HG02981 (cell line): ENCODE measurements around the gene TRIM38.
A peak's percentile ranks its signal among the peaks of the same experiment; 100 is the strongest.
"Not testable (repeated sequence)": the region's sequence is repeated elsewhere in the genome, so short reads cannot be mapped to it uniquely, and the experiment has no call there.

ENCODE experiments used
- ATAC-seq: cut with Tn5 transposase; IDR thresholded peaks from one replicate; pipeline ENCODE4 v1.9.1; 2021; ENCODE audit warnings: mild to moderate bottlenecking, moderate library complexity; ENCODE audit not compliant: unreplicated experiment

The TRIM38 gene

DNA sequence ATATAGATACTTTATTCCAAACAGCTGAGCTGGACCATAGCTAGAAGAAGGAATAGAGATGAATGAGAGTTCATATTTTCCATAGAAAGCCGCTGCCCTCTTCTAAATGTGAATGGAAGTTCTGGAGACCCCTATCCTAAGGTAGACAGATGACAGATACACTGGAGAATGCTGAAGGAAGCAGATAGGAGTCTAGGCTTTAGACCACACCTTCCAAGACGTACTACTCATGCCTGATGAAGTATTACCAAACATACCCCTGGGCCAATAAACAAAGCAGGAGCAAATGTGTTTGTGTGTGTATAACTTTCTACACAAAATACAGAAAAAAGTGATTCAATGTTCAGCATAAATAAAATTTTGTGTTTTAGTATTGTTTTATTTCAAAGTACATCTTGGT lies 23.0 kb upstream of the TRIM38 start:
- no peak for ATAC-seq

DNA sequence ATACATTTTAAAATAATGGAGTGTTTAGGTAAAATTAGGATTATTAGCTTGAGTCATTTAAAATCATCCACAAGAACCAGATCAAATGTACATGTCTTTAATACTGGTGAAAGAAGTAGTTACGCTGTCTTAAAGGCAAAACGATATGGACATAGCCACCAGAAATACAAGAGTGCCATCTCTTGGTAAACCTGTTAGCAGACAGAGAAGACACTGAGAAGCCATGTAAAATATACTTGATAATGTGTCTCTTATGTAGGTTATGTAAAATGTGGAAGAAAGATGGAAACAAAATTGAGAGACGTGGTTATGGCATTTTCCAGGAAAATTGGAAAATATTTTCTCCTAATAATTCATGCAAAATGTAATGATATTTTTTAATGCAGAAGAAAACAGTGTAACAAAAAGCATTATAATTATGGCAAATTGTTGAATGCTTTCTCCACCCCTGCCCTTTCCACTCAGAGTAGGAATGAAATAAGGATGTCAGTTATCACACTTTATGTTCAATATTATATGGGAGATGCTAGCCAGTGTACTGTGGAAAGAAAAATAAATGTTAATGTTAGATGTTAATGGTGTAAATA lies 19.9 kb upstream of the TRIM38 start:
- ATAC-seq, result no peak

DNA sequence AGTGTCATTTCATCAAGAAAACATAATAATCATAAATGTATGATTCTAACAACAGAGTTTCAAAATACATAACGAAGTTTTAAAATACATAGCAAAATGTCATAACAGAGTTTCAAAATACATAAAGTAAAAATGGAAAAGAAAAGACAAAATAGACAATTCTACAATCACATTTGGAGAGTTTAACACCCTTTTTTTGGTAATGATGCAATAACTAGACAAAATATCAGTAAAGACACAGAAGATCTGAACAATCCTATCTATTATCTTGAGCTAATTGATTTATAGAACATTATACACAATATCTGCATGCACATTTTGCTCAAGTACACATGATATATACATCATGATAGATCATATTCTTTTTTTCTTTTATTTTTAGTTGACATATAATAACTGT lies 18.7 kb upstream of the TRIM38 start:
- ATAC-seq, result no peak

DNA sequence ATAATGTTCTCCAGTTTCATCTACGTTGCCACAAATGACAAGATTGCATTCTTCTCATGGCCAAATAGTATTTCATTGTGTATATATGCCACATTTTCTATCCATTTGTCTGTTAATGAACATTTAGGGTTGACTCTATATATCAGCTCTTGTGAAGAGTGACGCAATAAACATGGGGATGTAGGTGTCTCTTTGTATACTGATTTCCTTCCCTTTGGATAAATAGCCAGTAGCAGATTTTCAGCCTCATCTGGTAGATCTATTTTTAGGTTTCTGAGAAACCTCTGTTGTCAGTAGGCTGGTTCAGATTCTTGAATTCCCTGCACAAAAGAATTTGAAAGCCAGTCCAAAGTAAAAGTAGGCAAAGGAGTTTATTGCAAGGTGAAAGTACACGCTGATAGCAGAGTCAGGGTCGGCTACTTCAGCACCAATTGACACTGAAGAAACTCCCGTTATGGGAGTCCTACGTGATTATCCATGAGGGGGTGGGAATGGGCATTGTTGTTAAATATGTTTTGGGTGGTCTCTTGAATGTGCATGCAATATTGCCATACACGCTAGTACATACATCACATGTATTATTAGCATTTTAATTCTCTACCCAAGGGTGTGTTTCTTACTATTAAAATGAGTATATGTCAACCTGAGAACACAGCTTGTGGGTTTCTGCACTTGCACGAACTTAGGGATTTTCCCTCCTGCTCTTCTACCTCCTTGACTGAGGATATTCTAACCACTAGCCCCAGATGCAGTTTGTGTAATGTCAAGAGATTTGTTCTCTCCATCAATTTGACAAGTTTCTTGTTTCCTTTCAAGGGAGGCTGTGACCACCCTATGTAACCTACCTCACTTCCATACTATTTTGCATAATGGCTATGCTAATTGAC lies 17.7 kb upstream of the TRIM38 start:
- peak; percentile 87 for ATAC-seq

DNA sequence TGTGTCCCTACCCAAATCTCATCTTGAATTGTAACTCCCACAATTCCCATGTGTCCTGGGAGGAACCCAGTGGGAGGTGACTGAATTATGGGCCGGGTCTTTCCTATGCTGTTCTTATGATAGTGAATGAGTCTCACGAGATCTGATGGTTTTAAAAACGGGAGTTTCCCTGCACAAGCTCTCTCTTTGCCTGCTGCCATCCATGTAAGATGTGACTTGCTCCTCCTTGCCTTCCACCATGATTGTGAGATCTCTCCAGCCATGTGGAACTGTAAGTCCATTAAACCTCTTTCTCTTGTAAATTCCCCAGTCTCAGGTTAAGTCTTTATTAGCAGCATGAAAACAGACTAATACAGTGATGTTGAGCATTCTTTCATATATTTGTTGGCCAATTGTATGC lies 16.9 kb upstream of the TRIM38 start:
- ATAC-seq, result not testable (repeated sequence)

DNA sequence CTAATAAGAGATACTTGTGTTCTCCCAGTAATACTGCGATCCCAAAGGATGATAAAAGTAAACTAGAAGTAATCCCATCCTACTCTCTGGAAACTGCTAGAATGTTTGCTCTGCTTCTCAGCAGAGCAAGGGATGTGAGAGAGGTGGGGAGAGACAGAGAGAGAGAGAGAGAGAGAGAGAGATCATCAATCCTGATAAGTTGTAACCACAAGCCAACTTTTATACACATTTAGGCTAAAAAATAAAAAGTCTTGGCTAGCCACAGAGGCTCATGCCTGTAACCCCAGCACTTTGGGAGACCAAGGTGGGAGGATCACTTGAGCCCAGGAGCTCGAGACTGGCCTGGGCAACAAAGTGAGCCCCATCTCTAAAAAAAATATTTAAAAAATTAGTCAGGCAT lies 16.0 kb upstream of the TRIM38 start:
- ATAC-seq, result no peak

DNA sequence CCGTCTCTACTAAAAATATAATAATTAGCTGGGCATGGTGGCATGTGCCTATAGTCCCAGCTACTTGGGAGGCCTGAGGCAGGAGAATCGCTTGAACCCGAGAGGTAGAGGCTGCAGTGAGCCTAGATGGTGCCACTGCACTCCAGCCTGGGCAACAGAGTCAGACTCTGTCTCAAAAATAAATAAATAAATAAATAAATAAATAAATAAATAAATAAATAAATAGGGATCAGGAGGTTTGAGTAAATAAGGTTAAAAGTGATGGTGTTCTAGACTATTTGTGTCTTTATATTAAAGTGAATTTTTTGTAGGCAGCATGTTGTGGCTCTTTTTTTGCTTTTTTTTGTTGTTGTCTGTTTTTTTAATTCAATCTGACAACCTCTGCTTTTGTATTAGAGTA lies 15.1 kb upstream of the TRIM38 start:
- ATAC-seq, result not testable (repeated sequence)

DNA sequence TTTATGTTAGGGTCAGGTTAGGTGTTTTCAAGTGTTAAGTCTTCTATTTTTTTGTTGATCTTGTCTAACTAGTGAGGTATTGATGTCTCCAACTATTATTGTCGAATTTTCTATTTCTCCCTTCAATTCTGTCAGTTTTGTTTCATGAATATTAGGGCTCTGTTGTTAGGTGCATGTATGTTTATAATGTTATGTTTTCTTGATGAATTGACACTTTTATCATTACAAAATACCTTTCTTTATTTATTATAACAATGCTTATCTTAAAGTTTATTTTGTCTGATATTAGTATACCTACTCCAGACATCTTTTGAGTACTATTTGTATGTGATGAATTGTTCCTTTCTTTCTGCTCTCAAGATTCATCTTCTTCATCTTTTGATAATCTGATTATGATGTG lies 12.9 kb upstream of the TRIM38 start:
- ATAC-seq, result no peak

DNA sequence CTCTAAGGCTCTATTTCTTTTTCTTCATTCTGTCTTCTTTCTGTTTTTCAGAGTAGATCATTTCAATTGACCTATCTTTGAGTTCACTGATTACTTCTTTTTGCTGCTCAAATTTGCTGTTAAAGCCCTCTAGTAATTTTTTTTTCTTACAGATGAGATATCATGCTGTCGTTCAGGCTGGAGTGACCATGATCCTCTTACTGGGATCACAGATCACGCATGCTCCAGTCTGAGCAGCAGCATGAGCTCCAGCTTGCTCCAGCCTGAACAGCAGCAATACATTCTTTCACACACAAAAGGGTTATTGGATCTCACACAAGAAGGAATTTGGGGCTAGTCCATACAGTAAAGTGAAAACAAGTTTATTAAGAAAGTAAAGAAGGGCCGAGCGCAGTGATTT lies 12.3 kb upstream of the TRIM38 start:
- ATAC-seq, result no peak

DNA sequence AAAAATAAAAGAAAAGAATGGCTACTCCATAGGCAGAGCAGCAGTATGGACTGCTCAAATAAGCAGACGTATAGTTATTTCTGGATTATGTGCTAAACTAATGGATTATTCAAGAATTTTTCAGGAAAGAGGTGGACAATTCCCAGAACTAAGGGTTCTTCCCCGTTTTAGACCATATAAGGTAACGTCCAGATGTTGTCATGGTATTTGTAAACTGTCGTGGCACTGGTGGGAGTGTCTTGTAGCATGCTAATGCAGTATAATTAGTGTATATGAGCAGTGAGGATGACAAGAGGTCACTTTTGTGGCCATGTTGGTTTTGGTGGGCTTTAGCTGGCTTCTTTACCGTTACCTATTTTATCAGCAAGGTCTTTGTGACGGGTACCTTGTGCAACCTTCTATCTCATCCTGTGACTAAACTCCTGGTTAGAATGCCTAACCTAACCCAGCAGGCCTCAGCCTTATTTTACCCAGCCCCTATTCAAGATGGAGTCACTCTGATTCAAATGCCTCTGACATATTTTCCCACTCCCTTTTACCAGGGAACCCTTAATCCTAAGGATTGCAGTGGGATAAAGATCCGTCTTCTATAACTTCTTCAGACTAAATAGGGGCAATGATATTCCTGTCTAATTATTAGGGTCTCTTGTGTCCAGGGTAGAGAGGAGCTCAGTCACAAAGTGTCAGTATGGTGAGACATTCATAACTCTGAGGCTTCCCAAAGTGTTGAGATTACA lies 11.1 kb upstream of the TRIM38 start:
- no peak for ATAC-seq

DNA sequence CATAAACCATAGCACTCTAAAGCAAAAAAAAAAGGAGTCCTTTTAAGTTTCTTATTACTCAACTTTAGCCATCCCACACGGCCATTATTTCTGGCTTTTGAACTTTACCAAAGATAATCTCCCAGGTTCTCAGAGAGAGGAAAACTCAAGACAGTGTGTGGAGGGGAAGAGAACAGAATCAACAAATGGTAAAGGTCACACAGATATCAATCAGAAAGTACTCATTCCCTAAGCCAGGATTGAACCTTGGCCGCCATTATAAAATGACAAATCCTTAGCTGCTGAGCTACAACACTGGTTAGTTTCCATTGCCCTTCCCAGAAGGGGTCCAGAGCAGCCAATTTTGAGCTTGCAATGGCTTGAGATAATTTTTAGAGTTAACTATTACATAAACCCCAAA lies 10.1 kb upstream of the TRIM38 start:
- ATAC-seq, result no peak

DNA sequence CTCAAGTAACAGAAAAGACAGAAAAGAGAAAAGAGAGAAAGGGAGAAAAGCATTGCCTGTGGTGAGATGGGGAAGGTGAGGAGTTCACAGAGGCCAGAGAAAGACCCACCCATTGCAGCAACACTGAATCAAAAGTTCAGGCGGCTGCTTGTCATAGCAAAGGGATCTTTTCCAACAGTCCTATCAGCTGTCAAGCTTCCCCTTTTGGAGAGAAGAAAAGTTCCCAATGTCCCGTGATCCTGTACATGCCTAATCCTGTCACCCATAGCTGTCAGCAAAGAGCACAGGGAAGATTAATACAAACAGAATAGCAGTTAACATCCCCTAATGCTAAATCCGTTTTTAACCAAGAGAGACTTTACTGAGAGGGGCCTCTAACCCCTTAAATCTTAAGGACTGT lies 8.9 kb upstream of the TRIM38 start:
- ATAC-seq, result no peak

DNA sequence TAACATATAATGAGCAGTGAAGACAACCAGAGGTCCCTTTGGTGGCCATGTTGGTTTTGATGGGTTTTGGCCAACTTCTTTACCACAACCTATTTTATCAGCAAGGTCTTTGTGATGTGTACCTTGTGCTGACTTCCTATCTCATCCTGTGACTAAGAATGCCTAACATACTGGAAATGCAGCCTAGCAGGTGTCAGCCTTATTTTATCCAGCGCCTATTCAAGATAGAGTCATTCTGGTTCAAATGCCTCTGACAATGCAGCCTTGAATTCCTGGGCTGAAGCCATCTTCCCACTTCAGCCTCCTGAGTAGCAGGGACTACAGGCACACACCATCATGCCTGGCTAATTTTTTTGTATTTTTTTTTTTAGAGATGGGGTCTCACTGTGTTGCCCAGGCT lies 7.8 kb upstream of the TRIM38 start:
- ATAC-seq, result no peak

DNA sequence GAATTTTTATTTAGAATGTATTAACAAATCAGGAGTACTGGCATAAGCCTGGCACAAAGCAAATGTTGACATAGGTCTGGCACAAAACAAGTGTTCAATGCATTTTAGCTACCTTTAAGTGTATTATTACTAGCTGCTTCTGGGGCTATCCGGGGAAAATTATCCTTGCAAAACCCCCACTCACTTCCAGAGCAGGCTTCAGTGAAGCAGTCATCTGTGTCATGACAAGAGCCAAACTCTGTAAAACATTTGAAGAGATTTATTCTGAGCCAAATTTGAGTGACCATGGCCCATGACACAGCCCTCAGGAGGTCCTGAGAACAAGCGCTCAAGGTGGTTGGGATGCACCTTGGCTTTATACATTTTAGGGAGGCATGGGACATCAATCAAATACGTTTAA lies 6.4 kb upstream of the TRIM38 start:
- no peak for ATAC-seq

DNA sequence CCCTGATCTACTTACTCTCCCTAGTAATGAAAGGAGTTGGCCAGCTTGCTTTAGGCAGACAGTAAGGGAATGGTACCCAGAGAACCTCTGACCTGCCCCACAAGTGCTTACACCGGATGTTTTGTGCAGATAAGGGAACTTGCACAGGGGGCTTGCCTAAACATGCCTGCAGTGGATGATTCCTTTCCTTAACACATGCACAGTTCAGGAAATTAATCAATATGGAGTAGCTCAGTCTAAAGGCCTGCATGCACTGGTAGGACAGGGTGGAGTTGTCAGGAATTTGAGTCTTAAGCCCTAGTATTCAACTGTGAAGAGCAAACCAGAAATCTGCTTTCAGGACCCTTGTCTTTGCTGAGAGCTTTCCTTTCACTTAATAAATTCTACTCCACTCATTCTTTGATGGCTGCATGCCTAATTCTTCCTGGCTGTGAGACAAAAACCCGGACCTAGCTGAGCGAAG lies 3.9 kb upstream of the TRIM38 start:
- ATAC-seq, result no peak

DNA sequence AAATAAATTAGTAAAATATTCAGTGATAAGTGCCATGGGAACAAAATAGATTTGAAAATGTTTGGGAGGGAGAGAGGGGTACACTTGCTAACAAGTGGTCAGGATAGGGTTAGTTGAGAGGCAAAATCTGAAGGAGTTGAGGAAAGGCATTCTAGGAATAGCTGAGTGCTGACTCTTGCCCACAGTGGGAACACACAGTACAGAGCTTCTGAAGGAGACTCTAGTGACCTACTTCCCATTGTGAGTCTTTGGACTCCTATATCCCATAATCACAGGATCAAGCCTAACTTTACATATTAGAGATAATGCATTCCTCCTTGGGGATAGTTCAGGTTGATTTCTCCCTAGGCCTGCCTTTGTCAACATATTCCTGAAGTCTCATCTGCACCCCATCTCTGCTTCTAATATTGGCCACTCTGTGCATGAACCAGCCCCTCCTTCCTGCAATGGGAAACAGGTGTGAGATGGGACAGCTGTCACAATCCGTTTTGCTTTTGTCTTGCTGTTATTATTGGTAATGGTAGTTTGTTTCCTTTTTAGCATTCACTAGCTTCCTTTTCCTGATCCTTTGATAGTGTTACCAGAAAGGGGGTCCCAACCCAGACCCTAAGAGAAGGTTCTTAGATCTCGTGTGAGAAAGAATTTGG lies 2.6 kb upstream of the TRIM38 start:
- no peak for ATAC-seq

DNA sequence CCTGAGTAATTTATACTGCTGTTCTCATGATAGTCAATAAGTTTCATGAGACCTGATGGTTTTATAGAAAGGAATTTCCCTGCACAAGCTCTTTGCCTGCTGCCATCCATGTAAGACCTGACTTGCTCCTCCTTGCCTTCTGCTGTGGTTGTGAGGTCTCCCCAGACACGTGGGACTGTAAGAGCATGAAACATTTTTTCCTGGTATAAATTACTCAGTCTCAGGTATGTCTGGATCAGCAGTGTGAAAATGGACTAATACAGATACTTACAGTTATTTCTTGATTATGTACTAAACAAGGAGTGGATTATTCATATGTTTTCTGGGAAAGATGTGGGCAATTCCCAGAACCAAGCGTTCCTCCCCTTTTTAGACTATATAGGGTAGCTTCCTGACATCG lies 1.9 kb upstream of the TRIM38 start:
- ATAC-seq, result no peak

DNA sequence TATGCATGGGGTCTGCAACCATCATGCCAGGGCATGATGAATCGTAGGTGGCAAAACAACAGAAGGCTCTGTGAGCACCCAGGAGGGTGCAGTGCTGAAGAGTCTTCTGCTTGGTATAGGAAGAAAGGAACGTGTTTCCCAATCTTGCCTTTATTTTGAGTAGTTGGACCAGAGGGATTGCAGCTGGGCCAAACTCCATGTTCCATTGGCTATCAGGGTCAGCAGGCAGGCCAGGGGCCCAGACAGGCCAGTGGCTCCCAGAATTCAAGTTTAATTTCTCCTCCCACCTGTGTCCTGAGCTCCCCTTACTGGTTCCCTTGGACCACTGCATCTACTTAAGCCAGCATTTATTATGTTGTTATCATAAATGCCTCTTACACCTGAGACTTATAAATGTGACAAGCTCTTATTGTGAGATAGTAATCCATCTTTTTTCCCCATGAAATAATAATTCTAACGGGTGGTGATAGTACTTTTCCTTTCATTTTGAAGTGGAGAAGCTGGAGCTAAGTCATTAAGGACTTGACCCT lies 918 bp upstream of the TRIM38 start:
- ATAC-seq, result no peak

DNA sequence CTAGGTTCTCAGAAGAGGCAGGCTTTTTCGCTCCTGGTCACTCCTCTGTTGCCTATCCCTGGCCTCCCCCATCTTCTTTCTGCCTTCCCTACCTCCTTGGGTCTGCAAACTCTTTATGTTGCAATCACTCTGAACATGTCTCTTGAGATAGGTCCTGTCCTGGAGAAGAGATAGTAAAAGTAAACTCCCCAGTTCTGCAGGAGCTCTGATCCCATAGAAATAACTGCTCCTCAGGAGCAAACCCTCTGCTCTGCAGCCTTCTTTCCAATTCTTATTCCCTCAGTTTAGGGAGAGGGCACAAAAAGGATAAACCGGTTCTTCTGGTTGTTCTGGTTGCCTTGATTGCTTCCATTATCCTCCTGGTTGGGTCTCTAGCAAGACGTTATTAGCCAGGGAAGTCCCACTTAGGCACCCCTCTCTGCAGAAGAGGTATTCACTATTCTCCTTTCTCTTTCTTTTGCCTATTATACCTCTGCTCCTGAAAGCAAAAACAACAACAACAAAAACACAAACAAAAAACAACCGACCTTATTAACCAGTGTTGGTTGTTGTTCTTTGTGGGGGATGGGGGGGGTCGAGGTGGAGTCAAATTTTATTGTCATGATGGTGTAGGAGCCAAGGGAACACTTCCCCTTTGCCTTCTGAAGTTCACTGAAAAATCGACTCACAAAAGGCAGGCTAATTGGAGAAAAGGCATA lies 973 bp downstream of the TRIM38 start:
- no peak for ATAC-seq

DNA sequence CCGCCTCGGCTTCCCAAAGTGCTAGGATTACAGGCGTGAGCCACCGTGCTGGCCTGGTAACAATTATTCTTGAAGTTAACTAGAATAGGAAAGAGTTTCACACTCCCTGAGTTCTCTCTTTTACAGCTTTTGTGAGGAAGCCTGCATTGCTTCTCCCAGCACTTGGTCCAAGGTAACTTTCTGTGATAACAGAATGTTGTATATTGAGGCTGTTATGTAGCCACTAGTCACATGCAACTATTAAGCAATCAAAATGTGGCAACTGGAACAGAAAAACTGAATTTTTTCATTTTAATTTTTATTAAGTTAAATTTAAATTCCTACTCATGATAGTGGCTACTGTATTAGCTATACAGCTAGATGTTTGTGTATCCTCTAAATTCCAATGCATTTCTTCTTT lies 2.5 kb downstream of the TRIM38 start:
- ATAC-seq, result no peak

DNA sequence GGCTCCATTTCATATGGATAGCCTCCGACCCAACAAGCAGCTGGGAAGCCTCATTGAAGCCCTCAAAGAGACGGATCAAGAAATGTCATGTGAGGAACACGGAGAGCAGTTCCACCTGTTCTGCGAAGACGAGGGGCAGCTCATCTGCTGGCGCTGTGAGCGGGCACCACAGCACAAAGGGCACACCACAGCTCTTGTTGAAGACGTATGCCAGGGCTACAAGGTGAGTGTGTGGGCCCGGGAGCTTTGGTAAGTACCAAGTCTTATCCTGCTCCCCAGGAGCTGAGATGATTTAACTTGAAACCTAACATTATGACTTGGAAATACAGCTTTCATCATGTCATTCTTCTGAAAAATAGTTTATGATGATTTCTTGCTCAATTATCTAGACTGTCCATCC lies 4.1 kb downstream of the TRIM38 start:
- ATAC-seq, result no peak
